Activated CD4-positive, alpha-beta T cell treated with anti-CD3 and anti-CD28 coated beads for 48 hours (primary cell): ENCODE results near the gene FKBP1C.
"Not testable (repeated sequence)": the region's sequence is repeated elsewhere in the genome, so short reads cannot be mapped to it uniquely, and the experiment has no call there.

ENCODE experiments used
- DNase-seq: peaks from one replicate; pipeline ENCODE4 v3.0.0-alpha.2; 2020

Gene FKBP1C

DNA sequence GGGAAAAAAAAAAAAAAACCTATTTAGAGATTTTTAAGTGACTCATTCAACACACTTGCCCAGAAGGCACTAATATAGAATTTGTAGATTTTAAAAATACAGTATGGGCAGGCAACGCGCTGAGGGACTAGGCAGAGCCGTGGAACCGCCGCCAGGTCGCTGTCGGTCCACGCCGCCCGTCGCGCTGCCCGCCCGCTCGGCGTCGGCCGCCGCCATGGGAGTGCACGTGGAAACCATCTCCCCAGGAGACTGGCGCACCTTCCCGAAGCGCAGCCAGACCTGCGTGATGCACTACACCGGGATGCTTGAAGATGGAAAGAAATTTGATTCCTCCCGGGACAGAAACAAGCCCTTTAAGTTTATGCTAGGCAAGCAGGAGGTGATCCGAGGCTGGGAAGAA, at the start of gene FKBP1C:
Gene FKBP1C (plus strand): TSS at position 127 of the 400 bp plus-strand sequence.
- not testable (repeated sequence) for DNase-seq

DNA sequence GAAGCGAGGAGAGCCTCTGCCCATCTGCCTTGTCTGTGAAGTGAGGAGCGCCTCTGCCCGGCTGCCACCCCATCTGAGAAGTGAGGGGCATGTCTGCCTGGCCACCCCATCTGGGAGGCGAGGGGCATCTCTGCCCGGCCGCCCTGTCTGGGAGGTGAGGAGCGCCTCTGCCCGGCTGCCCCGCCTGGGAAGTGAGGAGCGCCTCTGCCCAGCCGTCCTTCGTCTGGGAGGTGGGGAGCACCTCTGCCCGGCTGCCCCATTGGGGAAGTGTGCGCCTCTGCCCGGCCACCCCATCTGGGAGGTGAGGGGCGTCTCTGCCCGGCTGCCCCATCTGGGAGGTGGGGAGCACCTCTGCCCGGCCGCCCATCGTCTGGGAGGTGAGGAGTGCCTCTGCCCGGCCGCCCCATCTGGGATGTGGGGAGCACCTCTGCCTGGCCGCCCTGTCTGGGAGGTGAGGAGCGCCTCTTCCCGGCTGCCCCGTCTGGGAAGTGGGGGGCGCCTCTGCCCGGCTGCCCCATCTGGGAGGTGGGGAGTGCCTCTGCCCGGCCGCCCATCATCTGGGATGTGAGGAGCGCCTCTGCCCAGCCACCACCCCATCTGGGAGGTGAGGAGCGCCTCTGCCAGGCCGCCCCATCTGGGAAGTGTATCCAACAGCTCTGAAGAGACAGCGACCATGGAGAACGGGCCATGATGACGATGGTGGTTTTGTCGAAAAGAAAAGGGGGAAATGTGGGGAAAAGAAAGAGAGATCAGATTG, 47.0 kb upstream of the FKBP1C start:
- DNase-seq, result not testable (repeated sequence)

DNA sequence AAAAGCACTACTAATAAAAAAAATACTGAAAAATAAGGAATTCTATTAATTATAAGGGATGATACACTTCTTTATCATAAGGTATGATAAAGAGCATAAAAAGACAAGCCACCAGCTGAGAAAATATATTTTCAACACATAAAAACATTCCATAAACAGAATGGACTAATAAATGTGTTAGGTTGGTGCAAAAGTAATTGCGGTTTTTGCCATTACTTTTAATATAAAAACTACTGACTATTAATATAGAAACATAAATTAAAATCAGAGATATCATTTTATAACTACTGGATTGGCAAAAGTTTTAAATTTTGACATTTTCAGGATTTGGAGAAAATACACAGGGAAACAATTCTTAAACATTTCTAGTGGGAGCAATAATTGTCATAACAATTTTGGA, 37.1 kb upstream of the FKBP1C start:
- no peak for DNase-seq

DNA sequence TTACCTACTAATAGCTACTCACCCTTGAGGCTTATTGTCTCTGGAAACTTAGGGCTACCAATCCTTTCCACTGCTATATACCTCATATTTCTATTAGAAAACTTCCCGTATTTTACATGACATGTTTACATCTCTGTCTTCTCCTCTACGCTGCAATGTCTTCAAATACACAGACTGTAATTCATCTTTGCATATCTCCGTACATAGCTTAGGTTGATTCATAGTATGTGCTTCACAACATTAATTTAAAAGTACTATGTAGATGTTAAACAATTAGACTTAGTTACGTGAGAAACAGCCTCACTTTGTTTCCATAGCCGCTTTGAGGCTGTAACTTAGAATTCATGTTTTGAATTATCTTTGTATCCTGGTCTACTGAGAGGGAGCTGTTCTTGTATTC, 35.1 kb upstream of the FKBP1C start:
- DNase-seq, result no peak

- no peak for DNase-seq
Observed at GRCh38 chr6:63180367-63180766, 30.9 kb upstream of the FKBP1C start.

- no peak for DNase-seq
Observed at GRCh38 chr6:63186970-63187369, 24.3 kb upstream of the FKBP1C start.

GRCh38 chr6:63188828-63189227, 22.4 kb upstream of the FKBP1C start:
- no peak for DNase-seq

GRCh38 chr6:63193324-63193723, 17.9 kb upstream of the FKBP1C start:
- no peak for DNase-seq

DNA sequence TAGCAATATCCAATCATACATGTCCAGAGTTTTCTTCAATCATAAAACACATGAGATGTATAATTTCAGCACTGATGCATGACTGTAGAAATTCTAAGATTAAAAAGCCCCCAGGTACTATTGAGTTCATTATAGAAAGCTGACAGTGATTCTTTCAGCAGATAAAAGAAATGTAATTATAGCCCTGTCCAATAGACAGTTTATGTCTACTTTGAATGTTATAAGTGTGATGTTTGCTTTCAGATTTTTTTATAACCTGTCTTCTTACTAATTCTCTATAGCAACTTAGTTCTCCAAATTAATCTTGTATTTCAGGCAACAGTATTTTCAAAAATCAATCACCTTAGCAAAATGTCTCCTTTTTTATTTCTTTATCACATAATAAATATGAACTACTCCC, 13.5 kb upstream of the FKBP1C start:
- DNase-seq, result no peak

GRCh38 chr6:63213325-63213724, 2.1 kb downstream of the FKBP1C start:
- DNase-seq, result no peak

DNA sequence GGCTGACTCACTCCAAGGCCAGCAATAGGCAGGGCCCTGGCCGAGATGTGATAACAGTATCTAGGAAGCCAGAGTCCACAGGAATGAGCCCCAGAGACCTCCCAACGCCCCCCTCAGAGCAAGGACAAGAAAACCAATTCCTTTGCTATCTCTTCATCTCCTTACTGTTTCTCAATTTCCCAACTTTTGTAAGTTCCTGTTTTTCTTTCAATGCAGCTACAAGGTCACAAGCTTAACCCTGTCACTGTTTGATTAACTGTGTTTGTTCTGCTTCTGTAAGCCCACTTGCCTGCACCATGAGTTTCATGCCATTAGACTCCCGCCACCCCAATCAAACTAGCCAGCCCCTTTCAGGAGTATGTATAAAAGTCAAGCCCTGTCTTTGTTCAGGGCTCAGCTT, 3.5 kb downstream of the FKBP1C start:
- DNase-seq, result no peak

GRCh38 chr6:63224179-63224578, 12.9 kb downstream of the FKBP1C start:
- DNase-seq, result no peak

DNA sequence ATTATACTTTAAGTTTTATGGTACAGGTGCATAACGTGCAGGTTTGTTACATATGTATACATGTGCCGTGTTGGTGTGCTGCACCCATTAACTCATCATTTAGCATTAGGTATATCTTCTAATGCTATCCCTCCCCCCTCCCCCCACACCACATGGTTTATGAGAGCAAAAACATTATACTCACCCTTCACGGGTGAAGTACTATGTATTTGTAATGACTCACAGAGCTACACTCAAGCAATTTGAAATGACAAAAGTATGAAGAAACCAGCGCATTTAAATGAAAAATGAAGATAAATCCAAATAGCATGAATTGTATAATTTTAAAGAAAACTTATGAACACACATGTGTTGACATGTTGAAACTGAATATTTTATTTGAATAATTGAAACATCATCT, 14.7 kb downstream of the FKBP1C start:
- not testable (repeated sequence) for DNase-seq

DNA sequence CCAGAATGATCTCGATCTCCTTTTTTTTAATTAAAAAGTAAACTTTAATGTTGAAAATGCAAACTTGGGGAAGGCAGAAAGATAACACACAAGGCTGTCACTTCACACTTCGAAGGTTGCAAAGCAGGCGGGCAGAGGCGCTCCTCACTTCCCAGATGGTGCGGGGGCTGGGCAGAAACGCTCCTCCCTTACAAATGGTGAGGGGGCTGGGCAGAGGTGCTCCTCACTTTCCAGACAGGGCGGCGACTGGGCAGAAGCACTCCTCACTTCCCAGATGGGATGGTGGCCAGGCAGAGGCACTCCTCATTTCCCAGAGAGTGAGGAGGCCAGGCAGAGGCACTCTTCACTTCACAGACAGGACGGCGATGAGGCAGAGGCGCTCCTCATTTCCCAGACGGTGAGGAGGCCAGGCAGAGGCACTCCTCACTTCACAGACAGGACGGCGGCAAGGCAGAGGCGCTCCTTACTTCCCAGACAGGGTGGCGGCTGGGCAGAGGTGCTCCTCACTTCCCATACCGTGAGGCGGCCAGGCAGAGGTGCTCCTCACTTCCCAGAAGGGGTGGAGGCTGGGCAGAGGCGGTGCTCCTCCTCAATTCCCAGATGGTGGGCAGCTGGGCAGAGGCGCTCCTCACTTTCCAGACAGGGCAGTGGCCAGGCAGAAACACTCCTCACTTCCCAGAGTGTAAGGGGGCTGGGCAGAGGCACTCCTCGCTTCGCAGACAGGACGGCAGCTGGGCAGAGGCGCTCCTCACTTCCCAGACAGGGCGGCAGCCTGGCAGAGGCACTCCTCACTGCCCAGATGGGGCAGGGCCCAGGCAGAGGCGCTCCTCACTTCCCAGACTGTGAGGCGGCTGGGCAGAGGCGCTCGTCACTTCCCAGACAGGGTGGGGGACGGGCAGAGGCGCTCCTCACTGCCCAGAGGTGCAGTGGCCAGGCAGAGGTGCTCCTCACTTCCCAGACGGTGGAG, 16.9 kb downstream of the FKBP1C start:
- DNase-seq, result not testable (repeated sequence)

- not testable (repeated sequence) for DNase-seq
Observed at GRCh38 chr6:63230027-63230426, 18.8 kb downstream of the FKBP1C start.

DNA sequence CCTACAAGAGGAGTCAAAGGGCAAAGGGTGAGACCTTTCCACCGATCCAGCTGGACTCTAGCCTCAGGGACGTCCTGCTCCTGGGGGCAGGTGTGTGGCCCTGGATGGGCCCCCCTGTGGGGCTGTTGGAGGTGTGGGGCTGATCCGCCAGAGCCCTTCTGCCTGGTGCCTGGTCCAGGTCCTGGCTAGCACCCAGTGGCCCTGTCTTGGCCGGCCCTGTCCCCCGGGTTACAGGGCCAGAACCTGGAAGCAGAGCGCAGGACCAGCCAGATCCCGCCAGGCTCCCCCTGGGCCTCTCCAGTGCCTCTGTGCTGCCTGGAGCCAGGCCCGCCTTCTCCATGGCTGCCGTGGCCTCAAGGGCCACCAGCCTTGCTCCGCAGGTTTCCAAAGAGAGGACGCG, 19.2 kb downstream of the FKBP1C start:
- not testable (repeated sequence) for DNase-seq

- no peak for DNase-seq
Observed at GRCh38 chr6:63236398-63236817, 25.1 kb downstream of the FKBP1C start.

DNA sequence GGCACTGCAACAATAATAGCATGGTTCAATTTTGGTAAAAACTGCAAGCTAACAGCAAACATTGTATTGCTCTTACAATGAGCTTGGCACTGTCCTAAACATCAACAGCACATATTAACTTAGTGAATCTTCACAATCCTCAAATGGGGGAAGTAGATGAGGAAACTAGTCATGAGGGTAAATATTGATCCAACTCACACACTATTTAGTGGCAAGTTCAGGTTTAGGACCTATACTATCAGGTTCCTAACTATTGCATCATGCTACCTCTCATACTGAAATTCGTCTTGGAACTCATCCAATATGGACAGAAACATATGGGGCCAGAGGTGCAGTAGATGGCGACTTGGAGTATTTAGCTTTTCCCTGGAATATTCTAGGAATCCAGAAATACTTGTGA, 34.2 kb downstream of the FKBP1C start:
- DNase-seq, result no peak

- DNase-seq, result no peak
Observed at GRCh38 chr6:63245909-63246308, 34.6 kb downstream of the FKBP1C start.

DNA sequence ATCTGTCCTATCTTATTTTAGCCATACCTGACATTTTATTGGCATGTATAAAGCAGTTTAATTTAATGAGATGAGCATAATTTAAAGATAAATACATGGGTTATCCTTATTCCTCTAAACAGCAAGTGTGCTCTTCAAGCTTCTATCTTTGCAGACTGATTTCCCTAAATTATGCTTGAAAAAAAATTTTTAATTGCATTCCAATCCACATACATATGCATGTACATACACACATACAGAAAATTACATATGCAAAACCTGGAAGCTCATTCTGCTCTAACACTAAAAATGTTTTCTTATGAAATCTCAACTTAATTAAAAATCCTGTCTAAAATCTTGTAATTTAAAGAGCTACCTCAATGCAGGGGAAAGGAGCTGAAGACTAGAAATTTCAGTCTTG, 35.3 kb downstream of the FKBP1C start:
- DNase-seq, result no peak

DNA sequence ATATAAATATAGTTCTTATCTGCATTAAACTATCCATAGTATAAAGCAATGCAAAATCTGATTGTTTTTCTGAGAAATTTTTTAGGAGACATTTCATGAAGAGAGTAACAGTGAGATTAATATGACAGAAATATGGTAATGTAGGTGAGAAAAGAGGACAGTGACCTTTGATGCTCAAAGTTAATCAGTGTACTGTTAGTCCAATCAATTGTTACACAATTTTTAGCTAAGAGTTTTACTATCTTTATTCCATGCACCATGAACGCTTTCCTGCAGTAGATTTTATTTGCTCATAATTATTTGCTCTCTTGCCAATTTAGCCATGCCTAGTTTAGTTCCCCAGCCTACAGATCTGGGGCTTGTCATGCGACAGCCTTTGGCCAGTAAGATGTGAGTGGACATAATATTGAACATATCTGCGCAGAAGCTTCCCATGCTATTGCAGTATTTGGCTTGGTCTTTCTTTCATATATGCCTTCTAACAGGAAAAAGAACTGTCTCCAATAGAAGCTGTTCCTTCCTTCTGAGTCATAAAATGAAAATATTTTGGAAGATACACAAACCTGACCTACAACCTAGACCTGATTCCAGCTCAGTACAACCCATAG, 38.7 kb downstream of the FKBP1C start:
- DNase-seq, result no peak

DNA sequence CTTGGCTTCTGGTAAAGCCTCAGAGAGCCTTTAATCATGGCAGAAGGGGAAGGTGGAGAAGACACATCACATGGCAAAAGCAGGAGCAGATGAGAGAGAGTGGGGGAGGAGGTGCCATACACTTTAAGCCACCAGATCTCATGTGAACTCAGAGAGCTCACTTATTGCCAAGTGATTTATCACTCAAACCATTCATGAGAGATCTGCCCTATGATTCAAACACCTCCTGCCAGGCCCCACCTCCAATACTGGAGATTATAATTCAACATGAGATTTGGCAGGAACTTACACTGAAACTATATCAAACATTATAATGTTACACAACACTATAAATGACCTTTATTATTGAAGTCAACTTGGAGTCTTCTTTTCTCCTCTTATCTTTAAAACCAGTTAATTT, 47.9 kb downstream of the FKBP1C start:
- DNase-seq, result no peak

DNA sequence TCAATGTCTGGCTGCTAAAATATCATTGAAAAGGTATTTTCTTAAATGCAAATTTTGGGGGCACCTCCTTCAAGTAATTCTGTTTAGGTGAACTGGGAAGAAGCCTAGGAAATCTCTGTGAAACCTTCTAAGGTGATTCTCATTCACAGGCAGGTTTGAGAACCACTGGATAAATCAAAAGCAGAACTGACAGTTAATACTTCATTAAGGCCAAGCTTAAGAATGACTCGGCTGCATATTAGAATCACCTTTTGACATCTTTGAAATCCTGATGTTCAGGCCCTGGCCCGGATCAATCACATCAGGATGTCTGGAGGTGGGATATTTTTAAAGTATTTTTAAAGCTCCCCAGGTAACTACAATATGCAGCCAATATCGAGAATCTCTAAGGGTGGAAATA, 50.6 kb downstream of the FKBP1C start:
- no peak for DNase-seq
